Endometrium (tissue), 2 donors: ENCODE data around the gene PTPRN.
"Not testable (repeated sequence)": the region's sequence is repeated elsewhere in the genome, so short reads cannot be mapped to it uniquely, and the experiment has no call there.

Experiments used
- FAIRE-seq: peaks from 2 replicates; lab custom pipeline; 2012; peaks lifted over from hg19 to GRCh38; lab: Jason Lieb, UNC
- donor health status: control.
- donor health status: control.

The PTPRN gene

GRCh38 chr2:219269362-219270054 is 39.7 kb downstream of the PTPRN start:
- no peak for FAIRE-seq

- FAIRE-seq = no peak
These were observed 40.9 kb downstream of the PTPRN start for GRCh38 chr2:219268294-219268693.

GRCh38 chr2:219266886-219267285 is 42.3 kb downstream of the PTPRN start:
- FAIRE-seq = no peak

DNA sequence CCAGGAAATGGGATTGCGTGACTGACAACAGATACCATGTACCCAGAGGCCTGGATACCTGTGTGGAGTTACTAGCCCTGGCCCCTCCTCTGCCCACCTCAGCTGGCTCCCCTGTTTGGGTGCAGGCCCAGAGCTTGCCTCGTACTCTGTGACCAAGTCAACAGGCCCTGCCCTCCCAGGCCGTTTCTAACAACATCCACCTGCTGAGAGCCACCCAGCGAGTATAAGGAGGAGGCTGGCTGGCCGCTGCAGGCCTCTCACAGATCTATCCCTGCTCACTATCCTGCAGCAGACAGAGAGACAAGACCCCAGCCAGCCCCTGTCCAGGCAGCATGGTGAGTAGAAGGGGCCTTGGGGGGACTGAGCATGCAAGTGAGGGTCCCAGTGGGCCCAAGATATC is 43.0 kb downstream of the PTPRN start:
- FAIRE-seq = no peak

- no peak for FAIRE-seq
These were observed 48.0 kb downstream of the PTPRN start for GRCh38 chr2:219261024-219261855.

DNA sequence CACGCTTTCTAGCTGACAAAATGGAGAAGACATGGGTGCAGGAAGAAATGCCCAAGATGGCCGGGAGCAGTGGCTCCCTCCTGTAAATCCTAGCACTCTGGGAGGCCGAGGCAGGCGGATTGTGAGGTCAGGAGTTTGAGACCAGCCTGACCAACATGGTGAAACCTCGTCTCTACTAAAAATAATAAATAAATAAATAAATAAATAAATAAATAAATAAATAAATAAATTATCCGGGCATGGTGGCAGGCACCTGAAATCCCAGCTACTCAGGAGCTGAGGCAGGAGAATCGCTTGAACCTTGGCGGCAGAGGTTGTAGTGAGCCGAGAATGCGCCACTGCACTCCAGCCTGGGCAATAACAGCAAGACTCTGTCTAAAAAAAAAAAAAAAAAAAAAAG is 50.3 kb downstream of the PTPRN start:
- FAIRE-seq = not testable (repeated sequence)

DNA sequence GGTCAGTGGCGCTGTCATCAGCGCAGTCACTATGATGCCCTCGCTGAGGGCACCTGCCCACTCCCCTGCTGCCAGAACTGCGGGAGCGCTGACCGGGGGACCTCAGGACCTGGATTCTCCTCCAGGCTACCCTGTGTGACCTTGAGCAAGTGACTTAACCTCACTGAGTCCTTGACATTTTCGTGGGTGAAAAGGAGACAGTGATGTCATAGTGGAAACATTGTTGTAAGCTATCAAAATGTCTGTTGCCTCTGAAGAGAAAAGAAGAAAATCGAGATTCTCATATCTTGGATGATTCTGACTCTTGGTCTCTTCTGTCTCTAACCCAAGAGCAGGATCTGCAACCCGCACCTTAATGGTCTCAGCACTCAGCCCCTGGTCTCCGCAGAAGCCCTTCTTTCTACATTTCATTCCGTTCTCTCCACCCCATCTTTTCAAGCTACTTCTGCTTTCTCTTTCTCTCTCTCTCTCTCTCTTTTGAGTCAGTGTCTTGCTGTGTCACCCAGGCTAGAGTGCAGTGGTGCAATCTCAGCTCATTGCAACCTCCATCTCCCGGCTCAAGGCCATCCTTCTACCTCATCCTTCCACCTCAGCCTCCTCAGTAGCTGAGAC is 54.5 kb downstream of the PTPRN start:
- no peak for FAIRE-seq

DNA sequence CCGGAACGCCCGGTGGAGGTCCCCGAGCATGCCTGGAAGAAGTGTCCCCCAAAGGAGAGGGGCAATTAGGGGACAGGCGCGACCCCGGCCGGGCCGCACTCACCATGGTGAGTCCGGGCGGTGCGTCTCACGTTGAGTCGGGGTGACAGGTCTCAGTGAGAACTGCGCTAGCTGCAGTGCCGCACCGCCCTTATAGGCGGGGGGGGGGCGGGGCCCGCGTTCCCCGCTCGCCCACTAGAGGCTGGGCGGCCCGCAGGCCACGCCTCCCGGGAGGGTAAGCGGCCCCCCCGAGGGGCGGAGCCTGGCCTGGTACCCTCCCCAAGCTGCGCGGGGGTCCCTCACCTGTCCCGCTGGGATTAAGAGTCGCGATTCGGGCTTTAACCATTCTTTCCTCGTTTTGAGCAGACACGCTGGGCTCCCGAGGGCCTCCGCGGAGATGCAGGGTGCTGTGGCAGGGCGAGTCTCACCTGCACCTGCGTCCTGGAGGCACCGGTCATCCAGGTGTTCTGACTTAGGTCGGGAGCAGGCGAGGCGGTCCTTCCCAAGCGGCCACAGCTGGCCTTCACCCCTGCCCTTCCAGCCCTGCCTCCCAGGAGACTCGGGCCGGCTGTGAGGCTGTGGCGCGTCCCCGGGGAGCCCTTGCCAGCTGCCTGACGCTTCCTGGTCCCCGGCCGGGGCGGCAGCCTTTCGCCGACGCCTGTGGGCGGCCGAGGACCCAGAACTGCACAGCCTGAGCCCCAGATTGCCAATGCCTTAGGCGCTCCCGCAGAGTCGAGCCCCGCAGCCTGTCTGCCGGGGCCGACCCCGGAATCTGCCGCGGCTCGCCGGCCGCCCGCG is 55.2 kb downstream of the PTPRN start, which contains the start of gene TUBA4A:
Gene TUBA4A, minus strand, starts transcription at position 166 of the 837 bp plus-strand sequence. Its CDS starts 60 bp downstream, at position 106.
- no peak for FAIRE-seq

GRCh38 chr2:219252900-219253752 is 56.1 kb downstream of the PTPRN start, which contains the start of gene TUBA4B:
Gene TUBA4B (plus strand): TSS chr2:219253243. CDS start chr2:219253408, 165 bp downstream.
- FAIRE-seq = no peak

DNA sequence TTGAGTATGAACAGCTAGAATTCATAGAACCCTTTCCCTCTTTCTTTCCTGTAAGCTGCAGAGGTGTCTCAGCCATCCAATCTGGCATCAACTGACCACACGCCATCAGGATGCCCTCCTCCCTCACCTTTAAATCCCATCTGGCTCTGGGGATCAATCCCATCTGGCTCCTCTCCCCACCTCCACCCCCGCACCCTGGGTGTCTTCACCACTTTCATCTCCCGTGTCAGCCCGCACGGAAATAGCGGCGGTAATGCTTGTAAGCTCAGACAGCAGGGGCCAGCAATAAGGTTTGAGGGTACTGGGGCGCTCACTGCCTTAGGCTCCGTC is 56.7 kb downstream of the PTPRN start:
- FAIRE-seq = no peak

DNA sequence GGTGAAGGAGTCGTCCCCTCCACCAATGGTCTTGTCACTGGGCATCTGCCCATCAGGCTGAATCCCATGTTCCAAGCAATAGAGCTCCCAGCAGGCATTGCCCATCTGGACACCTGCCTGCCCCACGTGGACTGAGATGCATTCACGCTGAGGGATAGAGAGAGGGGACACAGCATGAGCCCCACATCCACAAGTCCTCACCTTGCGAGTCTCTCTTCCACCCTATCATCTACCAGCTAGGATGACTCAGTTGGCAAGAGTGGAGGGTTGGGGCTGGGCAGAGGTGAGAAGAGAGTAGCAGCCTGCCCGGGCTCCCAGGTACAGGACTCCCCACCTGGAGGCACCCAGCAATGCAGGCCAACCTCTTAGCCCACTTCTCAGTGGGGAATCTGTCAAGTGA is 57.1 kb downstream of the PTPRN start:
- FAIRE-seq = no peak

- no peak for FAIRE-seq
These were observed 57.5 kb downstream of the PTPRN start for GRCh38 chr2:219251656-219252055.

DNA sequence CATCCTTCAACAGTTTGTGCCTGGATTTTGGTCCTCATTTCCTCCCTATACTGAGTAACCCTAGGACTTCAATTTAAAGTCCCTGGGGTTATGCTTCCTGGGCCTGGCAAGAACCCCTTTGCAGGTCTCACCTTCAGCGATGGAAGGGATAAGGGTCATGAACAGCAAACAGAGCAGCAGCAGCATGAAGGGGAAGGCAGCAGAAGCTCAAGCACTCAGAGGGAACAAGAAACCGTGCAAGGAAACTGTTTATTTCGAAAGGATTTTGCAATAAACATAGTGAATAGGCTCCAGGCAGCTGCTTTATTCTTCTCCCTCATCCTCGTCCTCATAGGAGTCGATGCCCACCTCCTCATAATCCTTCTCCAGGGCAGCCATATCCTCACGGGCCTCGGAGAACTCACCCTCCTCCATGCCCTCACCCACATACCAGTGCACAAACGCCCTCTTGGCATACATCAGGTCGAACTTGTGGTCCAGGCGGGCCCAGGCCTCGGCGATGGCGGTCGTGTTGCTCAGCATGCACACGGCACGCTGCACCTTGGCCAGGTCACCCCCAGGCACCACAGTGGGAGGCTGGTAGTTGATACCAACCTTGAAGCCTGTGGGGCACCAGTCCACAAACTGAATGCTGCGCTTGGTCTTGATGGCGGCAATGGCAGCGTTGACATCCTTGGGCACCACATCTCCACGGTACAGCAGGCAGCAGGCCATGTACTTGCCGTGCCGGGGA is 59.0 kb downstream of the PTPRN start:
- FAIRE-seq = no peak

- no peak for FAIRE-seq
These were observed 59.8 kb downstream of the PTPRN start for GRCh38 chr2:219249203-219249980.

- no peak for FAIRE-seq
These were observed 60.4 kb downstream of the PTPRN start for GRCh38 chr2:219248845-219249202.

GRCh38 chr2:219247678-219248642 is 61.2 kb downstream of the PTPRN start:
- FAIRE-seq = no peak

- no peak for FAIRE-seq
These were observed 62.6 kb downstream of the PTPRN start for GRCh38 chr2:219246559-219246958.

DNA sequence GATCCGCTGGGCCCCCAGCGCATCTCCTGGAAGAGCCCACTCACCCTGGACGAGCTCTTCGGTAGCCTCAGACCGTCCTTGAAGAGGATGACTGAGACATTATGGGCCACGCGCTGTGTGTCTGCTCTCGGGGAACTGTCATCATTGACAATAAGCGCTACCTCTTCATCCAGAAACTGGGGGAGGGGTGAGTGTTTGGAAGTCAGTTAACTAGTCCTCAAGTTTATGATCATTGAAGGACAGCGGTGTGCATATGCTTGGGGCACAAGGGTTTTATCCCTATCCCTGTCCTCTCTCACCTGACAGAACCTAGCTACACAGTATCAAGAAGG is 63.3 kb downstream of the PTPRN start:
- no peak for FAIRE-seq
